GM21717 (cell line): ENCODE measurements around the gene CADM4.
"Not testable (repeated sequence)": the region's sequence is repeated elsewhere in the genome, so short reads cannot be mapped to it uniquely, and the experiment has no call there.

Experiments
- ATAC-seq: cut with Tn5 transposase; IDR thresholded peaks from one replicate; pipeline ENCODE4 v1.9.1; 2021; ENCODE audit warnings: mild to moderate bottlenecking, moderate library complexity; ENCODE audit not compliant: unreplicated experiment

Gene CADM4

GRCh38 chr19:43589678-43590077 is 50.0 kb downstream of the CADM4 start:
- ATAC-seq = no peak

DNA sequence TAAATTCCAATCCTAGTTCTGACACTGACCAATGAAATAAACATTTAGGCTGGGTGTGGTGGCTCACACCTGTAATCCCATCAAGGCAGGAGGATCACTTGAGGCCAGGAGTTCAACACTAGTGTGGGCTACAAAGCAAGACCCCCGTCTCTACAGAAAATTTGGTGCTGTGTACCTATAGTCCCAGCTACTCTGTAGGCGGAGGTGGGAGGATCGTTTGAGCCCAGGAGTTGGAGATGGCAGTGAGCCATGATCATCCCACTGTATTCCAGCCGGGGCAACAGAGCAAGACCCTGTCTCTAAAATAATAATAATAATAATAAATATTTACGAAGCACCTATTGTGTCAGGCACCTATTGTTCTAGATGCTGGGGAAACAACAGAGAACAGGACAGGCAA is 50.4 kb downstream of the CADM4 start:
- ATAC-seq = no peak

DNA sequence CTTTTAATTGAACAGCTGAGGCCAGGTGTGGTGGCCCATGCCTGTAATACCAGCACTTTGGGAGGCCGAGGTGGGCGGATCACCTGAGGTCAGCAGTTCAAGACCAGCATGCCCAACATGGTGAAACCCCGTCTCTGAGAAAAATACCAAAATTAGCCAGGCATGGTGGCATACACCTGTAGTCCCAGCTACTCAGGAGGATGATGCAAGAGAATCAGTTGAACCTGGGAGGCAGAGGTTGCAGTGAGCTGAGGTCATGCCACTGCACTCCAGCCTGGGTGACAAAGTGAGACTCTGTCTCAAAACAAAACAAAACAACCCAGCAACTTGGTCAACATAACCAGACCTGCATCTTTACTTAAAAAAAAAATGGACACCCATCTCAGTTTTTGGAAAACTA is 52.6 kb downstream of the CADM4 start:
- ATAC-seq = not testable (repeated sequence)

DNA sequence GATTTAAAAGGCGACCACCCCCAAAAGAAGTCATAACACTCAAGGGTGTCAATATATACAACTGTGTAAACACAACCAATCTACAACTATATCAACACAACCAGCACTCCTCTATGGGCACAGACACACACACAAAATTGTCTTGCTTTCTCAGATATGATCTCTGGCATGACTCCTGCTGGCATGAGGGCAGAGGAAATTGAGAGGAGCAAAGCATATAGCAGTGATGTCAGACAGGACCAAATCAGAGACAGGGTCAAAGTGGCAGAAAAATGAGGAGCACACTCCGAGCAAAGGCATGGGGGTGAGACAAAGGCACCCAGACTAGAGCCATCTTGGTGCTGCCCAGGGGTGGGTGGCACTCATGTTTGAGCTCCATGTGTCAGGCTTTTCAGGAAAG is 53.3 kb downstream of the CADM4 start:
- no peak for ATAC-seq

DNA sequence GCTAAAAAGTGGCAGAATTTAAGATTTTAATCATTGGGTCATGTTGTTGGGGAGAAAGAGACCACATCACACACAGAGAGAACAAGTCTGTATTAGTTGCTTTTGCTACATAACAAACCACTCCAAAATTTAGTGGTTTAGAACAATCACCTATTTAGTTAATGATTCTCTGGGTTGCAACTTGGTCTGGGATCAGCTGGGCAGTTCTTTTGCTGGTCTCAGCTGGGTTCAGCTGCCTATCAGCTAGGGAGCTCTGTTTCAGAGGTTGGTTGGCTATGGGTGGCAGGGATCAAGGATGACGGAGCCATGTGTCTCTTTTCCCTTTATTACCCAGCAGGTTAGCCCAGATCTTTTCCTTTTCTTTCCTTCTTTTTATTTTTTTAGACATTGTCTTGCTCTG is 55.2 kb downstream of the CADM4 start:
- ATAC-seq = no peak

DNA sequence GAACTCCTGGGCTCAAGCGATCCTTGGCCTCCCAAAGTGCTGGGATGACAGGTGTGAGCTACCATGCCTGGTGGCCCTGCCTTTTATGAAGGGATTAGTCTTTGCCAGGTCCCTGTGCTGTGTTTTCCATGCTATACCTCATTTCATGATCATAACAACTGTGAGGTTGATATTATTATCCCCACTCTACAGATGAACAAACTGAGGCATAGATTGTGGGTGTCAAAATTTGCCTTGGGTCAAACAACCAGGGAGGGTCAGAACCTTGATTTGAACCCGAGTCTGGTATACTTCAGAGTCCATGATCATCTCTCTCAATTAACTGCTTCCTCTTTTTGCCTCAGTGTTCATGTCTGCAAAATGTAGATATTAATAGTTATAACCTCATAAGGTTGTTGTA is 57.2 kb downstream of the CADM4 start:
- ATAC-seq = no peak

GRCh38 chr19:43581467-43581866 is 58.2 kb downstream of the CADM4 start:
- ATAC-seq = no peak

DNA sequence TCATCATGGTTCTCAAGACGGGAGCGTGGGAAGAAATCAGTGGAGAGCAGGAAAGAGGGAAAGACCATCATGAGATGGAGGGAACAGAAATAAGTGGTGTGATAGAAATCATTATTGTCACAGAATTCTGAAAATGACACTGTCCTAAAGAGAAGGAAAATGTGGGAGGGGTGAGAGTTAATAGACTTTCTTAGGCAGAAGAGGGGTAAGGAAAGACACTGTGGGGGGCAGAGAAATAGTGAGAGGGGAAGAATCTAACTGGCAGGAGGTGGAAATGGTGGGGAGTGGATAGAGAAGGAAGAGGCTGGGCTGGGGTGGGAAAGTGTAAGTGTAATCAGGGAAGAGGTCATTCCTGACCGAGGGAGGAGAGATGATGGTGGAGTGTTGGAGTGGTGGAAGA is 60.9 kb downstream of the CADM4 start:
- ATAC-seq = no peak

DNA sequence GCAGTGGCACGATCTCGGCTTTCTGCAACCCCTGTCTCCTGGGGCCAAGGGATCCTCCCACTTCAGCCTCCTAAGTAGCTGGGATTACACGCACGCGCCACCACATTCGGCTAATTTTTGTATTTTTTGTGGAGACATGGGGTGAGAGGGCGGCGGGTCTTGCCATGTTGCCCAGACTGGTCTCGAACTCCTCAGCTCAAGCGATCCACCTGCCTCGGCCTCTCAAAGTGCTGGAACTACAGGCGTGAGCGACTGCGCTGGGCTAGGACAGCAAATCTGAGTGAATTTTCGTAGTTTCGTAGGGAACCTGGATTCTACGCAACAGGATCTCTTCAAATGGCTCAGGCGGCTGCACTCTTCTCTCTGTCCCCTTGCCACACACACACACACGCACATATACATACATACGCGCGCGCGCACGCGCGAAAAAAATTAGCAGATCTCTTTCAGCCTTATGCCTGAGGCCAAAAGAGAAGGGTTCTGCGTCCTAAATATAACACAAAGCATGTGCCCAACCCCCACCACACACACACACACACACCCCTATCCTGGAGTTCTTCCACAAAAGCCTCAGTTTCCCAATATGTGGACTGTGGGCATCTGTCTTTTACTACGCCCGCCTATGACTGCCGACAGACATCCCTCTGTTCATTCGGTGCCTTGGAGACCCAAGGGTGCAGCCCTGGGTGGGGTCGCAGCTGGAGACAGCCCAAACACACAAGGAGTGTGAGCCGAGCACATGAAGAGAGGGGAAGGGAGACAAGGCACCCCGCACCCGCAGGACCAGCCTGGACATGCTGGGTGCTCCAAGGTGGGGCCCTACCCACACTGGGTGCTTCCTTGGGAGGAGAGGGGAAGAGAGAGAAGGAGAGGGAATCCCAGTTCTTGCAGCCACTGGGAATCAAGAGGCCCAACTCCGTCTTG is 63.4 kb downstream of the CADM4 start:
- no peak for ATAC-seq

DNA sequence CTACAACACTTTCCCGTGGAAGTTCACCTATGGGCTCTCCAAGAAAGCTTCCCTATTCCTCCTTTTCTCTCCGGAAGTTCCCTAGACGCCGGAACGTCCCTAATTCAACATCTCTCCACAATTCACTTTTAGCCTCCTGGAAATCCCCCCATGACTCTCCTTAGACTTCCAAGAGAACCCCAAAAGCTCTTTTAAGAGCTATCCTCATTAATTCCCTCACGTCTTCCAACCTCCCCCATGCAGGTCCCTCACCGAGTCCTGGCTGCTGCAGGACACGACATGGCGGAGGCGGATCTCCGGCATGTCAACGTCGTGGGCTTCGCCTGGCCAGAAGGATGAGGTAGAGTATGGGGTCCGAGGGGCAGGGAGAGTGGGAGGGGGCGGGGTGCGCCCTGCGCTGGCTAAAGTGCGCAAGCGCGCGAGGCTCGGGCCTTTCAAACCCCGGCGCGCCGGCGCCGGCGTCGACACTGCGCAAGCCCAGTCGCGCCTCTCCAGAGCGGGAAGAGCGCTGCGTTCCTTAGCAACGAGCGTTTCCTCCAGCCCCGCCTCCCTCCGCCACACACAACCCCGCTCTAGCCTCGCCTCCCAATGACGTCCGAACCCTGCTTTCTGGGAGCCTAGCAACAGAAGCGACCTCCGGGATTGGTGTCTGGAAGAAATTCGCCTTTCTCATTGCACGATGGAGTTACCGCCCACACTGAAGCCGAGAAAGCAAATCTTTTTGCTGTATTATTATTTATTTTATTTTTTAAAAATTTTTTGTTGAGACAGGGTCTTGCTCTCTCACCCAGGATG is 64.3 kb downstream of the CADM4 start, which contains the start of the genes PINLYP and XRCC1:
Gene PINLYP (plus strand): TSS at position 646 of the 795 bp plus-strand sequence. CDS start 1,391 bp downstream, outside the sequence.
Gene XRCC1 (minus strand): TSS at position 372 of the 795 bp plus-strand sequence. CDS start 69 bp downstream, at position 303.
- peak; percentile 90 for ATAC-seq

DNA sequence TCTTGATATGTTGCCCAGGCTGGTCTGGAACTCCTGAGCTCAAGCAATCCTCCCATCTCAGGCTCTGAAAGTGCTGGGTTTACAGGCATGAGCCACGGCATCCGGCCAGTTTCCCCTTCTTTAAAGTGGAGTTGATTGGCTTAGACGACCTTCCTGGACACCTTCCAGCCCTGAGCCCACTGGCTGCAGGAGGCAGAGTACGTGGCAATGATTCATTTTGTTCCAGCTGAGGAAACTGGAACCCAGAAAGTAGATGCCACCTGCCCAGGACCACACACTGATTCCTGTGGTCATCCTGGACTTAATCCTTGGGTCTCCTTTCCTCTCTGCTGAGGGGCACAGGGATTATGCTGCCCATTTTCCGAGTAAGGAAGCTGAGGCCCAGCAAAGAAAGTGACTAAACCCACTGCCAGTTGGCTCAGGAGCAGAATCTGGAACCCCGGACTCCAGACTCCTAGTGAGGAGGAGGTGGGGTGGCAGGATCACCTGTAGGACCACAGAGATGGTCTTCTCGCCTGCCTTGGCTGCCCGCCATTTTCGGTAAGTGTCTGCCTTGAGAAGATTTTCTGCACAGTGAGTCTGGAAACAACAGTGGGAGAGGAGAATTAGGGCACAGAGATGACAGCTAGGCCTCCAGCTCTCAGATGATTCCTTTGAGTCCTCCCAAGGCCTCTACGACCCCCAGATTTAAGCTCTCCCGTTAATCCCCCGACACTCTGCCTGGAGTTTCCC is 65.1 kb downstream of the CADM4 start:
- no peak for ATAC-seq
